Liver (tissue), 9 donors: ENCODE results near the gene TMEM242. TPM values are rescaled to one million over a fixed set of nuclear protein-coding genes. Genes with fewer than 3 reads are reported as not detected.

Experiments used
- DNase-seq: peaks from one replicate; pipeline ENCODE4 v3.0.0-alpha.2; 2017; ENCODE audit warnings: low spot score
- H3K27ac ChIP-seq, 2 donors: one replicate each; pipeline ENCODE4 v1.7.0; 2013; ENCODE audit warnings: inconsistent platforms in 2 of 2, low read length in 2 of 2, control low read depth in 1 of 2, low read depth in 1 of 2, mild to moderate bottlenecking in 1 of 2
- H3K27me3 ChIP-seq, 4 donors: one replicate each; pipeline versions ENCODE4 v1.6.1 to v1.7.0; 2013; ENCODE audit warnings: low read length in 3 of 4, inconsistent platforms in 1 of 4, mild to moderate bottlenecking in 1 of 4, moderate library complexity in 1 of 4; ENCODE audit not compliant: control insufficient read depth in 4 of 4, insufficient read depth in 4 of 4
- H3K36me3 ChIP-seq, 4 donors: one replicate each; pipeline versions ENCODE4 v1.6.1 to v1.7.0; 2013; ENCODE audit warnings: low read length in 3 of 4, mild to moderate bottlenecking in 3 of 4, low read depth in 1 of 4, moderate library complexity in 1 of 4; ENCODE audit not compliant: control insufficient read depth in 4 of 4, insufficient read depth in 3 of 4
- H3K4me1 ChIP-seq, 4 donors: one replicate each; pipeline versions ENCODE4 v1.6.1 to v1.7.0; 2013; ENCODE audit warnings: low read length in 3 of 4, mild to moderate bottlenecking in 3 of 4, moderate library complexity in 1 of 4; ENCODE audit not compliant: control insufficient read depth in 4 of 4, insufficient read depth in 4 of 4
- H3K4me3 ChIP-seq, 3 donors: one replicate each; pipeline versions ENCODE4 v1.6.1 to v1.7.0; 2013; ENCODE audit warnings: low read length in 3 of 3, control low read depth in 1 of 3, low read depth in 1 of 3, mild to moderate bottlenecking in 1 of 3
- H3K9ac ChIP-seq, 2 donors: one replicate each; pipeline ENCODE4 v1.7.0; 2013; ENCODE audit warnings: low read length in 2 of 2, mild to moderate bottlenecking in 2 of 2, moderate library complexity in 2 of 2, control low read depth in 1 of 2, low read depth in 1 of 2
- H3K9me3 ChIP-seq, 4 donors: one replicate each; pipeline versions ENCODE4 v1.6.1 to v1.7.0; 2013; ENCODE audit warnings: low read length in 3 of 4; ENCODE audit not compliant: control insufficient read depth in 4 of 4
- EGR1 ChIP-seq, 2 donors: IDR thresholded peaks; 2 replicates each; pipeline ENCODE4 v1.6.1; 2016 to 2018; ENCODE audit warnings: antibody characterized with exemption in 2 of 2, low read depth in 2 of 2
- FOXA1 ChIP-seq: IDR thresholded peaks from 2 replicates; pipeline ENCODE4 v1.6.1; 2016; ENCODE audit warnings: antibody characterized with exemption
- FOXA2 ChIP-seq: IDR thresholded peaks from 2 replicates; pipeline ENCODE4 v1.6.1; 2016; ENCODE audit warnings: antibody characterized with exemption
- GABPA ChIP-seq, 2 donors: IDR thresholded peaks in 1 of 2; conservative IDR thresholded peaks in 1 of 2; 2 replicates each; pipeline ENCODE4 v1.6.1; 2016; ENCODE audit warnings: antibody characterized with exemption in 2 of 2, mild to moderate bottlenecking in 1 of 2, moderate library complexity in 1 of 2
- HNF4A ChIP-seq, 2 donors: conservative IDR thresholded peaks; 2 replicates each; pipeline ENCODE4 v1.6.1; 2016; ENCODE audit warnings: antibody characterized with exemption in 2 of 2, mild to moderate bottlenecking in 2 of 2
- HNF4G ChIP-seq: IDR thresholded peaks from 2 replicates; pipeline ENCODE4 v1.6.1; 2016; ENCODE audit warnings: antibody characterized with exemption
- JUND ChIP-seq, 2 donors: IDR thresholded peaks; 2 replicates each; pipeline ENCODE4 v1.6.1; 2016; ENCODE audit warnings: antibody characterized with exemption in 2 of 2
- NR2F2 ChIP-seq: IDR thresholded peaks from 2 replicates; pipeline ENCODE4 v1.6.1; 2016; ENCODE audit warnings: antibody characterized with exemption
- RAD21 ChIP-seq, 2 donors: IDR thresholded peaks; 2 replicates each; pipeline ENCODE4 v1.6.1; 2016; ENCODE audit warnings: antibody characterized with exemption in 2 of 2, mild to moderate bottlenecking in 2 of 2
- RXRA ChIP-seq, 2 donors: IDR thresholded peaks; 2 replicates each; pipeline ENCODE4 v1.6.1; 2017 to 2018; ENCODE audit warnings: antibody characterized with exemption in 2 of 2, mild to moderate bottlenecking in 1 of 2
- SP1 ChIP-seq: IDR thresholded peaks from 2 replicates; pipeline ENCODE4 v1.6.1; 2018; ENCODE audit warnings: antibody characterized with exemption, mild to moderate bottlenecking
- TAF1 ChIP-seq: conservative IDR thresholded peaks from 2 replicates; pipeline ENCODE4 v1.6.1; 2016; ENCODE audit warnings: antibody characterized with exemption, mild to moderate bottlenecking
- YY1 ChIP-seq: IDR thresholded peaks from 2 replicates; pipeline ENCODE4 v1.6.1; 2016; ENCODE audit warnings: antibody characterized with exemption, mild to moderate bottlenecking
- WGBS: extraction: QIAGEN DNeasy Blood & Tissue Kit; methylation state at CpG from one replicate; pipeline ENCODE4 v1.1.7; 2013; 5-methylcytosine and 5-hydroxymethylcytosine counted together
- polyA plus RNA-seq, 2 donors: library from polyadenylated mRNA; stranded (reverse) in 1 of 2; unstranded in 1 of 2; fragments of 200-250 nt in 1 of 2; fragments of >200 nt in 1 of 2; fragmentation: Nextera tagmentation in 1 of 2; extraction: Ambion mirVana in 1 of 2; gene quantifications; one replicate each; pipeline versions ENCODE4 v1.2.1 to v1.2.3, GENCODE V29; 2013 to 2015
- total RNA-seq, 2 donors: library from RNA; depleted of rRNA; stranded (reverse); fragments of >200 nt; gene quantifications; one replicate each; pipeline ENCODE4 v1.2.3, GENCODE V29; 2014
- TF ChIP-seq, protein P1 (sequence below): IDR thresholded peaks from 2 replicates; pipeline ENCODE4 v1.6.1; 2016; ENCODE audit warnings: antibody characterized with exemption, mild to moderate bottlenecking
- TF ChIP-seq, protein P2 (sequence below): IDR thresholded peaks from 2 replicates; pipeline ENCODE4 v1.6.1; 2016; ENCODE audit warnings: antibody characterized with exemption
- TF ChIP-seq, protein P3 (sequence below): IDR thresholded peaks from 2 replicates; pipeline ENCODE4 v1.6.1; 2016; ENCODE audit warnings: antibody characterized with exemption
- TF ChIP-seq, protein P4 (sequence below): IDR thresholded peaks from 2 replicates; pipeline ENCODE4 v1.6.1; 2016; ENCODE audit warnings: antibody characterized with exemption
- TF ChIP-seq, protein P5 (sequence below): fragments of 150-350 bp; IDR thresholded peaks from 2 replicates; pipeline ENCODE4 v1.5.1; 2017; ENCODE audit warnings: improper control_type of control experiment, low read depth, low read length; ENCODE audit not compliant: missing input control
- donor health status: healthy.
- donor health status: healthy.
- donor health status: healthy.
- donor health status: healthy.
- donor health status: healthy.

Gene TMEM242
- total and polyA plus RNA-seq, 4 donors = 3.7 to 10.2 (median 6.1) TPM

DNA sequence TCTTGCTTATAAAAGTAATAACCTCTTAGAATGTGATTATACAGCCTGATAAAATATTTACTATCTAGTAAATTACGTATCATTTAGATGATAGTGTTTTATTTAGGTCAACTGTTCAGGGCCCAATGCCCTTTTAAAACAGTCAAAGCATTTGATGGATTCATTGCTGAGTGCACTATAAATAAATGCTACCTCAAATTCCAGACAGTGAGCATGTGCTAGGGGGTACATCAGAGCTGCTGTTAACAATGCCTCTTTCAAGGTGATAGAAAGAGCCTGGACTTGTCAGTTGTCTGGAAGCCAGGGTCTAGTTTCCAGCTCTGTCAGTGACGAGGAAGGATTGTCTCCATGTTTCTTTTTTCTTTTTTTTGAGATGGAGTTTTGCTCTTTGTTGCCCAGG is 7.5 kb upstream of the TMEM242 start:
- Histone ChIP-seq H3K9ac (no peak overlapping the region), H3K4me3 (no peak overlapping the region), H3K9me3 (no peaks in the 10 kb centered on the region), H3K27me3 (peaks cover 0 to 4% (median 0%) of the 10 kb centered on the region in 4 donors), H3K4me1 (no peaks in the 10 kb centered on the region), H3K27ac (no peak overlapping the region), H3K36me3 (no peaks in the 10 kb centered on the region)
- DNase-seq = no peak
- WGBS = 79% methylated on average over 2 of the region's 2 CpGs
- TF ChIP-seq FOXA2 (no peak), HNF4A (conservative IDR thresholded peaks at IDR 0.05) (no peak), NR2F2 (no peak), FOXA1 (no peak), GABPA (IDR thresholded peaks at IDR 0.05 in 1 of 2, conservative IDR thresholded peaks at IDR 0.05 in 1 of 2) (no peak), HNF4G (no peak), SP1 (no peak), TAF1 (no peak), JUND (IDR thresholded peaks at IDR 0.05) (no peak), YY1 (no peak), RXRA (IDR thresholded peaks at IDR 0.05) (no peak), RAD21 (IDR thresholded peaks at IDR 0.05) (no peak), EGR1 (IDR thresholded peaks at IDR 0.05; ENCODE audit: low read depth in 2 of 2) (no peak)
- TF ChIP-seq, protein P1, sequence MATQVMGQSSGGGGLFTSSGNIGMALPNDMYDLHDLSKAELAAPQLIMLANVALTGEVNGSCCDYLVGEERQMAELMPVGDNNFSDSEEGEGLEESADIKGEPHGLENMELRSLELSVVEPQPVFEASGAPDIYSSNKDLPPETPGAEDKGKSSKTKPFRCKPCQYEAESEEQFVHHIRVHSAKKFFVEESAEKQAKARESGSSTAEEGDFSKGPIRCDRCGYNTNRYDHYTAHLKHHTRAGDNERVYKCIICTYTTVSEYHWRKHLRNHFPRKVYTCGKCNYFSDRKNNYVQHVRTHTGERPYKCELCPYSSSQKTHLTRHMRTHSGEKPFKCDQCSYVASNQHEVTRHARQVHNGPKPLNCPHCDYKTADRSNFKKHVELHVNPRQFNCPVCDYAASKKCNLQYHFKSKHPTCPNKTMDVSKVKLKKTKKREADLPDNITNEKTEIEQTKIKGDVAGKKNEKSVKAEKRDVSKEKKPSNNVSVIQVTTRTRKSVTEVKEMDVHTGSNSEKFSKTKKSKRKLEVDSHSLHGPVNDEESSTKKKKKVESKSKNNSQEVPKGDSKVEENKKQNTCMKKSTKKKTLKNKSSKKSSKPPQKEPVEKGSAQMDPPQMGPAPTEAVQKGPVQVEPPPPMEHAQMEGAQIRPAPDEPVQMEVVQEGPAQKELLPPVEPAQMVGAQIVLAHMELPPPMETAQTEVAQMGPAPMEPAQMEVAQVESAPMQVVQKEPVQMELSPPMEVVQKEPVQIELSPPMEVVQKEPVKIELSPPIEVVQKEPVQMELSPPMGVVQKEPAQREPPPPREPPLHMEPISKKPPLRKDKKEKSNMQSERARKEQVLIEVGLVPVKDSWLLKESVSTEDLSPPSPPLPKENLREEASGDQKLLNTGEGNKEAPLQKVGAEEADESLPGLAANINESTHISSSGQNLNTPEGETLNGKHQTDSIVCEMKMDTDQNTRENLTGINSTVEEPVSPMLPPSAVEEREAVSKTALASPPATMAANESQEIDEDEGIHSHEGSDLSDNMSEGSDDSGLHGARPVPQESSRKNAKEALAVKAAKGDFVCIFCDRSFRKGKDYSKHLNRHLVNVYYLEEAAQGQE = no peak
- TF ChIP-seq, protein P2, sequence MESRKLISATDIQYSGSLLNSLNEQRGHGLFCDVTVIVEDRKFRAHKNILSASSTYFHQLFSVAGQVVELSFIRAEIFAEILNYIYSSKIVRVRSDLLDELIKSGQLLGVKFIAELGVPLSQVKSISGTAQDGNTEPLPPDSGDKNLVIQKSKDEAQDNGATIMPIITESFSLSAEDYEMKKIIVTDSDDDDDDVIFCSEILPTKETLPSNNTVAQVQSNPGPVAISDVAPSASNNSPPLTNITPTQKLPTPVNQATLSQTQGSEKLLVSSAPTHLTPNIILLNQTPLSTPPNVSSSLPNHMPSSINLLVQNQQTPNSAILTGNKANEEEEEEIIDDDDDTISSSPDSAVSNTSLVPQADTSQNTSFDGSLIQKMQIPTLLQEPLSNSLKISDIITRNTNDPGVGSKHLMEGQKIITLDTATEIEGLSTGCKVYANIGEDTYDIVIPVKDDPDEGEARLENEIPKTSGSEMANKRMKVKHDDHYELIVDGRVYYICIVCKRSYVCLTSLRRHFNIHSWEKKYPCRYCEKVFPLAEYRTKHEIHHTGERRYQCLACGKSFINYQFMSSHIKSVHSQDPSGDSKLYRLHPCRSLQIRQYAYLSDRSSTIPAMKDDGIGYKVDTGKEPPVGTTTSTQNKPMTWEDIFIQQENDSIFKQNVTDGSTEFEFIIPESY = no peak
- TF ChIP-seq, protein P3, sequence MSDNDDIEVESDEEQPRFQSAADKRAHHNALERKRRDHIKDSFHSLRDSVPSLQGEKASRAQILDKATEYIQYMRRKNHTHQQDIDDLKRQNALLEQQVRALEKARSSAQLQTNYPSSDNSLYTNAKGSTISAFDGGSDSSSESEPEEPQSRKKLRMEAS = no peak
- TF ChIP-seq, protein P4, sequence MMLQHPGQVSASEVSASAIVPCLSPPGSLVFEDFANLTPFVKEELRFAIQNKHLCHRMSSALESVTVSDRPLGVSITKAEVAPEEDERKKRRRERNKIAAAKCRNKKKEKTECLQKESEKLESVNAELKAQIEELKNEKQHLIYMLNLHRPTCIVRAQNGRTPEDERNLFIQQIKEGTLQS = no peak
- TF ChIP-seq, protein P5, sequence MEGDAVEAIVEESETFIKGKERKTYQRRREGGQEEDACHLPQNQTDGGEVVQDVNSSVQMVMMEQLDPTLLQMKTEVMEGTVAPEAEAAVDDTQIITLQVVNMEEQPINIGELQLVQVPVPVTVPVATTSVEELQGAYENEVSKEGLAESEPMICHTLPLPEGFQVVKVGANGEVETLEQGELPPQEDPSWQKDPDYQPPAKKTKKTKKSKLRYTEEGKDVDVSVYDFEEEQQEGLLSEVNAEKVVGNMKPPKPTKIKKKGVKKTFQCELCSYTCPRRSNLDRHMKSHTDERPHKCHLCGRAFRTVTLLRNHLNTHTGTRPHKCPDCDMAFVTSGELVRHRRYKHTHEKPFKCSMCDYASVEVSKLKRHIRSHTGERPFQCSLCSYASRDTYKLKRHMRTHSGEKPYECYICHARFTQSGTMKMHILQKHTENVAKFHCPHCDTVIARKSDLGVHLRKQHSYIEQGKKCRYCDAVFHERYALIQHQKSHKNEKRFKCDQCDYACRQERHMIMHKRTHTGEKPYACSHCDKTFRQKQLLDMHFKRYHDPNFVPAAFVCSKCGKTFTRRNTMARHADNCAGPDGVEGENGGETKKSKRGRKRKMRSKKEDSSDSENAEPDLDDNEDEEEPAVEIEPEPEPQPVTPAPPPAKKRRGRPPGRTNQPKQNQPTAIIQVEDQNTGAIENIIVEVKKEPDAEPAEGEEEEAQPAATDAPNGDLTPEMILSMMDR = no peak
